ENCODE data around the gene C13orf42. TPM values are rescaled to one million over a fixed set of nuclear protein-coding genes. Genes with fewer than 3 reads are reported as not detected.
A peak's percentile ranks its signal among the peaks of the same experiment; 100 is the strongest.

Gene C13orf42
- total RNA-seq, 1 experiment from 2014 or later, result not detected

- ATAC-seq, result no peak
- no peaks in the 10 kb centered on the region for H3K36me3 ChIP-seq (ENCODE audit: control insufficient read depth in 1 of 2, insufficient read depth in 2 of 2, low read length in 2 of 2)
- H3K4me2 ChIP-seq (ENCODE audit: low read length), result no peak overlapping the region
- no peaks in the 10 kb centered on the region for H3K79me2 ChIP-seq (ENCODE audit: insufficient read depth, low read length)
- no peak overlapping the region for H3K4me3 ChIP-seq (replicated peaks in 1 of 2; ENCODE audit: low read depth in 1 of 2, low read length in 2 of 2)
- no peak overlapping the region for H3K27ac ChIP-seq (ENCODE audit: low read depth, low read length)
- H3K27me3 ChIP-seq (ENCODE audit: insufficient read depth, low read length), result no peaks in the 10 kb centered on the region
- no peak for DNase-seq (ENCODE audit: low read depth, low spot score)
- no peaks in the 10 kb centered on the region for H3K4me1 ChIP-seq (ENCODE audit: control insufficient read depth in 1 of 2, insufficient read depth in 2 of 2, low read length in 2 of 2)
- H3K9ac ChIP-seq (ENCODE audit: low read length), result no peak overlapping the region
- POLR2A ChIA-PET, result no interaction called here
- H4K20me1 ChIP-seq (ENCODE audit: insufficient read depth), result no peaks in the 10 kb centered on the region
- no peaks in the 10 kb centered on the region for H3K9me3 ChIP-seq (ENCODE audit: control insufficient read depth in 1 of 2, insufficient read depth in 1 of 2, low read depth in 1 of 2, low read length in 2 of 2)
- intact Hi-C loops (cut with micrococcal nuclease), result no loop called here
- no peak overlapping the region for H2AFZ ChIP-seq (ENCODE audit: low read depth, low read length, poor library complexity, severe bottlenecking)
- RAD21 ChIA-PET (ENCODE audit: low non-redundant PET in 1 of 2, low total read pairs in 2 of 2, uncharacterized antibody in 2 of 2, unreplicated experiment in 2 of 2), result no interaction called here
- CTCF ChIA-PET, result no interaction called here
- no peak for TF ChIP-seq EZH2phosphoT487 (IDR thresholded peaks at IDR 0.05; ENCODE audit: borderline replicate concordance)
- TF ChIP-seq ATF3 (IDR thresholded peaks at IDR 0.05), result no peak
- TF ChIP-seq MAX (IDR thresholded peaks at IDR 0.05), result no peak
- no peak for TF ChIP-seq ZFX (IDR thresholded peaks at IDR 0.05)
- TF ChIP-seq ZBTB33 (IDR thresholded peaks at IDR 0.05; ENCODE audit: extremely low read depth, insufficient replicate concordance, low read length), result no peak
- TF ChIP-seq SP1 (IDR thresholded peaks at IDR 0.05; ENCODE audit: low read depth), result no peak
- BruUV-seq (replicated peaks), result no TSS peak
- H3K9me2 ChIP-seq (ENCODE audit: insufficient read depth), result no peaks in the 10 kb centered on the region
Observed at GRCh38 chr13:51158880-51159518, 47.9 kb upstream of the C13orf42 start.

- ChIA-PET POLR2A (no interaction called here), RAD21 (ENCODE audit: low non-redundant PET in 1 of 2, low total read pairs in 2 of 2, uncharacterized antibody in 2 of 2, unreplicated experiment in 2 of 2) (no interaction called here), CTCF (no interaction called here)
- H3K9ac ChIP-seq (ENCODE audit: low read length), result no peak overlapping the region
- H3K27me3 ChIP-seq (ENCODE audit: insufficient read depth, low read length), result no peaks in the 10 kb centered on the region
- ATAC-seq, result peak; percentile 91
- no peak overlapping the region for H3K4me2 ChIP-seq (ENCODE audit: low read length)
- no peaks in the 10 kb centered on the region for H3K9me3 ChIP-seq (ENCODE audit: control insufficient read depth in 1 of 2, insufficient read depth in 1 of 2, low read depth in 1 of 2, low read length in 2 of 2)
- H3K36me3 ChIP-seq (ENCODE audit: control insufficient read depth in 1 of 2, insufficient read depth in 2 of 2, low read length in 2 of 2), result no peaks in the 10 kb centered on the region
- no peaks in the 10 kb centered on the region for H3K79me2 ChIP-seq (ENCODE audit: insufficient read depth, low read length)
- H4K20me1 ChIP-seq (ENCODE audit: insufficient read depth), result no peaks in the 10 kb centered on the region
- no peak for DNase-seq (ENCODE audit: low read depth, low spot score)
- no peak overlapping the region for H2AFZ ChIP-seq (ENCODE audit: low read depth, low read length, poor library complexity, severe bottlenecking)
- H3K4me3 ChIP-seq (replicated peaks in 1 of 2; ENCODE audit: low read depth in 1 of 2, low read length in 2 of 2), result no peak overlapping the region
- TF ChIP-seq SRF (IDR thresholded peaks at IDR 0.05; ENCODE audit: low read depth), result no peak
- peak in 2 of 3 experiments; percentile 23 to 29; a peak in 2 of 6 replicates for TF ChIP-seq CTCF (IDR thresholded peaks at IDR 0.05 in 2 of 3, conservative IDR thresholded peaks at IDR 0.05 in 1 of 3; ENCODE audit: borderline replicate concordance in 1 of 3, insufficient read depth in 1 of 3, low read depth in 2 of 3, low read length in 2 of 3)
- TF ChIP-seq POLR2A (IDR thresholded peaks at IDR 0.05; ENCODE audit: borderline replicate concordance, extremely low read depth, insufficient read depth, insufficient read length), result no peak
- TF ChIP-seq POLR2AphosphoS5 (IDR thresholded peaks at IDR 0.05; ENCODE audit: low read depth, low read length), result no peak
- peak; percentile 32 for TF ChIP-seq YY1 (IDR thresholded peaks at IDR 0.05; ENCODE audit: extremely low read depth, insufficient replicate concordance, low read depth, low read length)
- no TSS peak for BruUV-seq (replicated peaks)
- intact Hi-C loops (cut with micrococcal nuclease), result no loop called here
- H3K9me2 ChIP-seq (ENCODE audit: insufficient read depth), result no peaks in the 10 kb centered on the region
- H3K4me1 ChIP-seq (ENCODE audit: control insufficient read depth in 1 of 2, insufficient read depth in 2 of 2, low read length in 2 of 2), result no peaks in the 10 kb centered on the region
- H3K27ac ChIP-seq (ENCODE audit: low read depth, low read length), result no peak overlapping the region
Observed at GRCh38 chr13:51158365-51158764, 47.3 kb upstream of the C13orf42 start.
